Peyer's patch (tissue), 4 donors: ENCODE measurements around the gene CCDC187.

Experiments
- CTCF ChIP-seq, 6 experiments: fragments of 450-650 bp in 4 of 6; fragments of 200-600 bp in 2 of 6; sonication (generic) in 1 of 6; IDR thresholded peaks; one replicate each; pipeline ENCODE4 v1.5.1; 2017 to 2019; ENCODE audit warnings: antibody characterized with exemption in 6 of 6, mild to moderate bottlenecking in 3 of 6, moderate library complexity in 1 of 6
- POLR2A ChIP-seq, 2 donors: fragments of 450-650 bp; IDR thresholded peaks; one replicate each; pipeline ENCODE4 v1.5.1; 2017; ENCODE audit warnings: antibody characterized with exemption in 2 of 2, mild to moderate bottlenecking in 2 of 2, moderate library complexity in 2 of 2

- TF ChIP-seq CTCF (IDR thresholded peaks at IDR 0.05), result no peak
- TF ChIP-seq POLR2A (IDR thresholded peaks at IDR 0.05), result no peak
Measured at GRCh38 chr9:136202454-136203407, 101.2 kb downstream of the CCDC187 start.
